SU-DHL-6 (cell line): ENCODE data around the gene SYNM.

Experiments
- H2AFZ ChIP-seq: fragments of 200-600 bp; sonication (generic); 2 replicates; pipeline ENCODE4 v1.6.1; 2014; ENCODE audit warnings: low read depth, mild to moderate bottlenecking, moderate library complexity, mixed read lengths, antibody characterized with exemption, low read length; ENCODE audit not compliant: severe bottlenecking
- H3F3A ChIP-seq: fragments of 200-600 bp; shearing (Covaris generic); 2 replicates; pipeline ENCODE4 v1.6.0; 2016; ENCODE audit warnings: antibody characterized with exemption, mild to moderate bottlenecking; ENCODE audit not compliant: insufficient read depth
- H3K27ac ChIP-seq: fragments of 200-600 bp; sonication (generic); 2 replicates; pipeline ENCODE4 v1.5.1; 2016; ENCODE audit warnings: low read depth, mild to moderate bottlenecking, low read length, moderate library complexity, mixed read lengths
- H3K27me3 ChIP-seq: fragments of 200-600 bp; sonication (generic), shearing (Covaris generic); 2 replicates; pipeline ENCODE4 v1.6.0; 2014; ENCODE audit warnings: mild to moderate bottlenecking, low read length
- H3K36me3 ChIP-seq: fragments of 200-600 bp; sonication (generic); 2 replicates; pipeline ENCODE4 v1.6.1; 2014; ENCODE audit warnings: mild to moderate bottlenecking, low read length, mixed read lengths
- H3K4me2 ChIP-seq: fragments of 300-600, 200-600 bp; shearing (Covaris generic), sonication (generic); 2 replicates; pipeline ENCODE4 v1.6.0; 2014; ENCODE audit warnings: low read length, low read depth, mild to moderate bottlenecking; ENCODE audit not compliant: poor library complexity, severe bottlenecking
- H3K4me3 ChIP-seq: fragments of 200-600 bp; sonication (generic); 2 replicates; pipeline ENCODE4 v1.5.1; 2014; ENCODE audit warnings: antibody characterized with exemption, low read length, mild to moderate bottlenecking, mixed read lengths; ENCODE audit not compliant: insufficient read depth, poor library complexity, severe bottlenecking
- H3K79me2 ChIP-seq: fragments of 200-600 bp; sonication (generic); 2 replicates; pipeline ENCODE4 v1.6.1; 2014; ENCODE audit warnings: mild to moderate bottlenecking, low read length, moderate library complexity; ENCODE audit not compliant: insufficient read depth
- H3K9ac ChIP-seq: fragments of 200-600 bp; sonication (generic); 2 replicates; pipeline ENCODE4 v1.7.0; 2014; ENCODE audit warnings: mild to moderate bottlenecking, low read length
- H3K9me2 ChIP-seq: fragments of 200-600 bp; sonication (generic); replicated peaks from 2 replicates; pipeline ENCODE4 v1.6.1; 2014; ENCODE audit warnings: low read length; ENCODE audit not compliant: insufficient read depth
- H3K9me3 ChIP-seq: fragments of 200-600 bp; sonication (generic); 2 replicates; pipeline ENCODE4 v1.6.1; 2014; ENCODE audit warnings: low read length, mixed read lengths; ENCODE audit not compliant: insufficient read depth
- H4K20me1 ChIP-seq: fragments of 200-600 bp; sonication (generic); 2 replicates; pipeline ENCODE4 v1.6.1; 2014; ENCODE audit warnings: low read depth, mild to moderate bottlenecking, antibody characterized with exemption, low read length, moderate library complexity, mixed read lengths
- EZH2phosphoT487 ChIP-seq: fragments of 200-600 bp; sonication (generic), shearing (Covaris generic); conservative IDR thresholded peaks from 2 replicates; pipeline ENCODE4 v1.6.1; 2018; ENCODE audit warnings: mild to moderate bottlenecking, antibody characterized with exemption, low read length, moderate library complexity, mixed read lengths
- TF ChIP-seq, protein P1 (sequence below): fragments of 200-600 bp; sonication (generic); IDR thresholded peaks from one replicate; pipeline ENCODE4 v1.5.1; 2017; ENCODE audit warnings: antibody characterized with exemption, mild to moderate bottlenecking, low read length, moderate library complexity; ENCODE audit not compliant: insufficient read depth, poor library complexity, severe bottlenecking

The SYNM gene

GRCh38 chr15:99167640-99168039 is 62.8 kb downstream of the SYNM start:
- H3K27me3 ChIP-seq: no peaks in the 10 kb centered on the region
- H3K79me2 ChIP-seq: no peaks in the 10 kb centered on the region
- H2AFZ ChIP-seq: no peak overlapping the region
- H4K20me1 ChIP-seq: no peaks in the 10 kb centered on the region
- no peaks in the 10 kb centered on the region for H3K9me3 ChIP-seq
- H3K9ac ChIP-seq: no peak overlapping the region
- no peak overlapping the region for H3K27ac ChIP-seq
- TF ChIP-seq, protein P1, sequence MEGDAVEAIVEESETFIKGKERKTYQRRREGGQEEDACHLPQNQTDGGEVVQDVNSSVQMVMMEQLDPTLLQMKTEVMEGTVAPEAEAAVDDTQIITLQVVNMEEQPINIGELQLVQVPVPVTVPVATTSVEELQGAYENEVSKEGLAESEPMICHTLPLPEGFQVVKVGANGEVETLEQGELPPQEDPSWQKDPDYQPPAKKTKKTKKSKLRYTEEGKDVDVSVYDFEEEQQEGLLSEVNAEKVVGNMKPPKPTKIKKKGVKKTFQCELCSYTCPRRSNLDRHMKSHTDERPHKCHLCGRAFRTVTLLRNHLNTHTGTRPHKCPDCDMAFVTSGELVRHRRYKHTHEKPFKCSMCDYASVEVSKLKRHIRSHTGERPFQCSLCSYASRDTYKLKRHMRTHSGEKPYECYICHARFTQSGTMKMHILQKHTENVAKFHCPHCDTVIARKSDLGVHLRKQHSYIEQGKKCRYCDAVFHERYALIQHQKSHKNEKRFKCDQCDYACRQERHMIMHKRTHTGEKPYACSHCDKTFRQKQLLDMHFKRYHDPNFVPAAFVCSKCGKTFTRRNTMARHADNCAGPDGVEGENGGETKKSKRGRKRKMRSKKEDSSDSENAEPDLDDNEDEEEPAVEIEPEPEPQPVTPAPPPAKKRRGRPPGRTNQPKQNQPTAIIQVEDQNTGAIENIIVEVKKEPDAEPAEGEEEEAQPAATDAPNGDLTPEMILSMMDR: no peak
- no peak for TF ChIP-seq EZH2phosphoT487
- no peaks in the 10 kb centered on the region for H3K36me3 ChIP-seq
- H3K4me3 ChIP-seq: no peak overlapping the region
- no peaks in the 10 kb centered on the region for H3F3A ChIP-seq
- no peaks in the 10 kb centered on the region for H3K9me2 ChIP-seq
- H3K4me2 ChIP-seq: no peak overlapping the region

GRCh38 chr15:99168601-99169580 is 64.0 kb downstream of the SYNM start:
- no peaks in the 10 kb centered on the region for H3K9me2 ChIP-seq
- TF ChIP-seq, protein P1: no peak
- TF ChIP-seq EZH2phosphoT487: no peak
- H3K9ac ChIP-seq: no peak overlapping the region
- H3K4me3 ChIP-seq: no peak overlapping the region
- H2AFZ ChIP-seq: no peak overlapping the region
- no peaks in the 10 kb centered on the region for H3K9me3 ChIP-seq
- H3K36me3 ChIP-seq: no peaks in the 10 kb centered on the region
- no peak overlapping the region for H3K4me2 ChIP-seq
- H3K79me2 ChIP-seq: no peaks in the 10 kb centered on the region
- H3K27me3 ChIP-seq: no peaks in the 10 kb centered on the region
- H3K27ac ChIP-seq: no peak overlapping the region
- H3F3A ChIP-seq: no peaks in the 10 kb centered on the region
- no peaks in the 10 kb centered on the region for H4K20me1 ChIP-seq

- H2AFZ ChIP-seq: no peak overlapping the region
- TF ChIP-seq EZH2phosphoT487: no peak
- TF ChIP-seq, protein P1: no peak
- H3K9me2 ChIP-seq: no peaks in the 10 kb centered on the region
- no peaks in the 10 kb centered on the region for H3K79me2 ChIP-seq
- H3K9ac ChIP-seq: no peak overlapping the region
- H3K9me3 ChIP-seq: no peaks in the 10 kb centered on the region
- H3K4me2 ChIP-seq: no peak overlapping the region
- no peak overlapping the region for H3K27ac ChIP-seq
- no peaks in the 10 kb centered on the region for H3F3A ChIP-seq
- no peak overlapping the region for H3K4me3 ChIP-seq
- H3K27me3 ChIP-seq: no peaks in the 10 kb centered on the region
- H3K36me3 ChIP-seq: no peaks in the 10 kb centered on the region
- H4K20me1 ChIP-seq: no peaks in the 10 kb centered on the region
Measured at GRCh38 chr15:99169769-99170311, 65.0 kb downstream of the SYNM start.
